Measurements from ENCODE around the gene UQCR10. TPM values are rescaled to one million over a fixed set of nuclear protein-coding genes. Genes with fewer than 3 reads are reported as not detected.

UQCR10 gene
- total RNA-seq, 1 donor = 52.1 TPM

GRCh38 chr22:29768052-29768693 lies 1.0 kb downstream of the UQCR10 start:
- Histone ChIP-seq H4K20me1 (ENCODE audit: insufficient read depth, low read length) (peaks cover 5% of the 10 kb centered on the region), H3K27me3 (ENCODE audit: insufficient read depth, low read length) (no peaks in the 10 kb centered on the region), H3K4me2 (ENCODE audit: insufficient read depth, low read length) (peak overlapping the region; percentile 85), H3K36me3 (ENCODE audit: insufficient read depth, low read length) (peaks cover 20% of the 10 kb centered on the region), H3K4me3 (ENCODE audit: insufficient read depth, low read length) (peak overlapping the region; percentile 81), H3K9me3 (ENCODE audit: low read depth, low read length) (no peaks in the 10 kb centered on the region), H2AFZ (ENCODE audit: low read length) (peak overlapping the region; percentile 98), H3K4me1 (ENCODE audit: insufficient read depth, low read length) (peaks cover 19% of the 10 kb centered on the region), H3K79me2 (ENCODE audit: insufficient read depth, low read length) (peaks cover 45% of the 10 kb centered on the region), H3K27ac (ENCODE audit: low read depth, low read length) (peak overlapping the region; percentile 80)
- TF ChIP-seq, protein P1, sequence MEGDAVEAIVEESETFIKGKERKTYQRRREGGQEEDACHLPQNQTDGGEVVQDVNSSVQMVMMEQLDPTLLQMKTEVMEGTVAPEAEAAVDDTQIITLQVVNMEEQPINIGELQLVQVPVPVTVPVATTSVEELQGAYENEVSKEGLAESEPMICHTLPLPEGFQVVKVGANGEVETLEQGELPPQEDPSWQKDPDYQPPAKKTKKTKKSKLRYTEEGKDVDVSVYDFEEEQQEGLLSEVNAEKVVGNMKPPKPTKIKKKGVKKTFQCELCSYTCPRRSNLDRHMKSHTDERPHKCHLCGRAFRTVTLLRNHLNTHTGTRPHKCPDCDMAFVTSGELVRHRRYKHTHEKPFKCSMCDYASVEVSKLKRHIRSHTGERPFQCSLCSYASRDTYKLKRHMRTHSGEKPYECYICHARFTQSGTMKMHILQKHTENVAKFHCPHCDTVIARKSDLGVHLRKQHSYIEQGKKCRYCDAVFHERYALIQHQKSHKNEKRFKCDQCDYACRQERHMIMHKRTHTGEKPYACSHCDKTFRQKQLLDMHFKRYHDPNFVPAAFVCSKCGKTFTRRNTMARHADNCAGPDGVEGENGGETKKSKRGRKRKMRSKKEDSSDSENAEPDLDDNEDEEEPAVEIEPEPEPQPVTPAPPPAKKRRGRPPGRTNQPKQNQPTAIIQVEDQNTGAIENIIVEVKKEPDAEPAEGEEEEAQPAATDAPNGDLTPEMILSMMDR (IDR thresholded peaks at IDR 0.05; ENCODE audit: extremely low read depth, low read depth, low read length) = no peak
- DNase-seq (ENCODE audit: insufficient read length, low spot score, missing footprints) = peak; percentile 41

DNA sequence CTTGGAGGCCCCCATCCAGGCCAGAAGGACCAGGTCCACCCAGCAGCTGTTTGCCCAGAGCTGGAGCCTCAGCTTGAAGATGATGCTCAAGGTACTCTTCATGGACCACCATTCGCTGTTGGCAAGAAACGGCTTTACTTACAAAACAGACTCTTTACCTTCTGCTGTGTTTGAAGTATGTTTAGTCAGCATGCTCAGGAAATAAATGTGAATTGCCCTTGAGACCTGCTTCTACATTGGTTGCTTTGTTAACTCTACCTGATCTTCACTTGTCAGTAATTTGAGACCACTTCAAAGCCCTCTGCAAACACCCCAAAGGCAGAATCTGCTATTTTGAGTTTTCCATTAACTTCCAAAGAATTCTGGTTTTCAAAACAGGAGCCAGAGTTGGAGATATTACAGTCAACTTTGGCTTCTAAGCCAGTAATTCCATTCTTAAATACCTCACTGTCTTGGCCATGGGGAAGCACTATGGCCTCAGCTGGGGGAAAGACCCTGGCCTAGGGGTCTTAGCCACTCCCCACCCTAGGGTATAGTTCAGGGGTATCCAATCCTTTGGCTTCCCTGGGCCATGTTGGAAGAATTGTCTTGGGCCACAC lies 2.7 kb downstream of the UQCR10 start:
- DNase-seq (ENCODE audit: insufficient read length, low spot score, missing footprints) = peak; percentile 51
- TF ChIP-seq, protein P1 (IDR thresholded peaks at IDR 0.05; ENCODE audit: extremely low read depth, low read depth, low read length) = no peak
- no peaks in the 10 kb centered on the region for H3K27me3 ChIP-seq (ENCODE audit: insufficient read depth, low read length)
- H3K4me1 ChIP-seq (ENCODE audit: insufficient read depth, low read length) = peaks cover 23% of the 10 kb centered on the region
- H2AFZ ChIP-seq (ENCODE audit: low read length) = no peak overlapping the region
- H3K4me3 ChIP-seq (ENCODE audit: insufficient read depth, low read length) = no peak overlapping the region
- peaks cover 5% of the 10 kb centered on the region for H4K20me1 ChIP-seq (ENCODE audit: insufficient read depth, low read length)
- H3K36me3 ChIP-seq (ENCODE audit: insufficient read depth, low read length) = peaks cover 20% of the 10 kb centered on the region
- no peak overlapping the region for H3K27ac ChIP-seq (ENCODE audit: low read depth, low read length)
- peaks cover 39% of the 10 kb centered on the region for H3K79me2 ChIP-seq (ENCODE audit: insufficient read depth, low read length)
- no peaks in the 10 kb centered on the region for H3K9me3 ChIP-seq (ENCODE audit: low read depth, low read length)
- H3K4me2 ChIP-seq (ENCODE audit: insufficient read depth, low read length) = no peak overlapping the region

DNA sequence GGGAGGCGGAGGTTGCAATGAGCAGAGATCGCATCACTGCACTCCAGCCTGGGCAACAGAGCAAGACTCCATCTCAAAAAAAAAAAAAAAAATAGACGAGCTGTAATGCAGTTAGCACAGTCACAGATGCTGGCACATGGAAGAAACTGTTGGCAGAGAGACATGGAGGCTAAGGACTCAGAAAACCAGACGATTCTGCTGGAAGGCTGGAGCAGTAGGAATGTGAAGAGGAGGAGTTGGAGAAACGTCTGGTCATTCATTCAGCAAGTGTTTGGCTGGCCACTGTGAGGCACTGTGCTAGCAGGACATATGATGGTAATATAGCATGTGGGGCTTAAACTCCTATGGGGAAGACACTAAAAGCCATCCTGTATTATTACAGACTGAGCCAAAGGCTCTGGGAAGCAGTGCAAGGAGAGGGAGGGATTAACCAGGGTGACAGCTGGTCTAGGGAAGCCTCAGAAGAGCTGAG lies 5.0 kb downstream of the UQCR10 start:
- peaks cover 20% of the 10 kb centered on the region for H3K36me3 ChIP-seq (ENCODE audit: insufficient read depth, low read length)
- peaks cover 15% of the 10 kb centered on the region for H3K4me1 ChIP-seq (ENCODE audit: insufficient read depth, low read length)
- peak; percentile 90 for DNase-seq (ENCODE audit: insufficient read length, low spot score, missing footprints)
- no peaks in the 10 kb centered on the region for H3K27me3 ChIP-seq (ENCODE audit: insufficient read depth, low read length)
- H3K4me2 ChIP-seq (ENCODE audit: insufficient read depth, low read length) = no peak overlapping the region
- H2AFZ ChIP-seq (ENCODE audit: low read length) = no peak overlapping the region
- no peaks in the 10 kb centered on the region for H3K9me3 ChIP-seq (ENCODE audit: low read depth, low read length)
- TF ChIP-seq, protein P1 (IDR thresholded peaks at IDR 0.05; ENCODE audit: extremely low read depth, low read depth, low read length) = peak; percentile 84
- no peak overlapping the region for H3K4me3 ChIP-seq (ENCODE audit: insufficient read depth, low read length)
- peaks cover 5% of the 10 kb centered on the region for H4K20me1 ChIP-seq (ENCODE audit: insufficient read depth, low read length)
- H3K79me2 ChIP-seq (ENCODE audit: insufficient read depth, low read length) = peaks cover 22% of the 10 kb centered on the region
- H3K27ac ChIP-seq (ENCODE audit: low read depth, low read length) = no peak overlapping the region

DNA sequence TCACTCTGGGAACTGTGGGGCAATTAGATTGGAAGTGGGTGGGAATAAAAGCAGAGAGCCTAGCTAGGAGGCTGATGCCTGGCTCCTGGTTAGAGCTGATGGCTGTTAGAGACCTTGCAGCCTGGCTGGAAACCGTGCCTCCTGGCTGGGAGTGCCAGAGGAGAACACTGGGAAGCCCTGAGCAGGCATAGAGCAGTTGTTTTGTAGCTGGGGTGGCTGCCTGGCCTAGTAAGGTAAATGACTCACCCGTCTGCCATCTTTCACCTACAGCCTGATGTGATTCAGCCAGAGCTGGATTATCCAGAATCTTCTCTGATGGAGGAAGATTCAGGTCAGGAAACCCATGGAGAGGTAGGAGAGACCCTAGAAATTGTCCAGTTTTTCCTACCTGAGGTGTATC lies 6.1 kb downstream of the UQCR10 start:
- peak; percentile 45 for DNase-seq (ENCODE audit: insufficient read length, low spot score, missing footprints)
- Histone ChIP-seq H3K27me3 (ENCODE audit: insufficient read depth, low read length) (no peaks in the 10 kb centered on the region), H4K20me1 (ENCODE audit: insufficient read depth, low read length) (peaks cover 2% of the 10 kb centered on the region), H3K4me2 (ENCODE audit: insufficient read depth, low read length) (no peak overlapping the region), H3K4me1 (ENCODE audit: insufficient read depth, low read length) (peaks cover 10% of the 10 kb centered on the region), H3K4me3 (ENCODE audit: insufficient read depth, low read length) (no peak overlapping the region), H3K36me3 (ENCODE audit: insufficient read depth, low read length) (peaks cover 20% of the 10 kb centered on the region), H2AFZ (ENCODE audit: low read length) (peak overlapping the region; percentile 65), H3K9me3 (ENCODE audit: low read depth, low read length) (no peaks in the 10 kb centered on the region), H3K27ac (ENCODE audit: low read depth, low read length) (peak overlapping the region; percentile 51), H3K79me2 (ENCODE audit: insufficient read depth, low read length) (peaks cover 11% of the 10 kb centered on the region)
- TF ChIP-seq, protein P1 (IDR thresholded peaks at IDR 0.05; ENCODE audit: extremely low read depth, low read depth, low read length) = no peak

All from osteoblast (primary cell).